MM.1S (cell line): Measurements from ENCODE around the gene MAPK10.

ENCODE experiments used
- CTCF ChIP-seq: fragments of 300-600 bp; sonication (generic); IDR thresholded peaks from 2 replicates; pipeline ENCODE4 v1.5.1; 2016; ENCODE audit warnings: antibody characterized with exemption, low read length, mixed read lengths
- EZH2 ChIP-seq: fragments of 300-600 bp; sonication (generic); optimal IDR thresholded peaks from 2 replicates; pipeline ENCODE3; 2017; ENCODE audit warnings: low read depth, mild to moderate bottlenecking, antibody characterized with exemption, low read length, mixed read lengths

- TF ChIP-seq CTCF (peak; percentile 29), EZH2 (no peak)
Measured at GRCh38 chr4:86098691-86099090, 261.2 kb downstream of the MAPK10 start.
